Astrocyte of the spinal cord (primary cell): ENCODE results near the gene SLC4A1AP.

ENCODE experiments used
- DNase-seq: peaks from one replicate; pipeline ENCODE4 v3.0.0; 2011; ENCODE audit warnings: low read depth, low spot score
- H3K4me3 ChIP-seq: 2 replicates; pipeline ENCODE4 v1.5.1; 2011; ENCODE audit warnings: low read depth, mild to moderate bottlenecking, low read length, moderate library complexity
- CTCF ChIP-seq: IDR thresholded peaks from 2 replicates; pipeline ENCODE4 v1.5.1; 2012; ENCODE audit warnings: low read depth, mild to moderate bottlenecking, low read length, inconsistent platforms
- in situ Hi-C: cut with HindIII; loops from 2 replicates; pipeline ENCODE4 v1.10.0; 2017; ENCODE audit warnings: low sequenced_read_pairs

SLC4A1AP gene

GRCh38 chr2:27685577-27685976, 21.9 kb downstream of the SLC4A1AP start:
- H3K4me3 ChIP-seq = no peak overlapping the region
- in situ Hi-C loops = no loop called here
- no peak for DNase-seq
- TF ChIP-seq CTCF = no peak

GRCh38 chr2:27687232-27687631, 23.5 kb downstream of the SLC4A1AP start:
- no peak for DNase-seq
- in situ Hi-C loops = no loop called here
- H3K4me3 ChIP-seq = no peak overlapping the region
- TF ChIP-seq CTCF = no peak

- in situ Hi-C loops = no loop called here
- DNase-seq = no peak
- no peak overlapping the region for H3K4me3 ChIP-seq
- no peak for TF ChIP-seq CTCF
Observed at GRCh38 chr2:27689424-27689823, 25.7 kb downstream of the SLC4A1AP start.

- no peak for DNase-seq
- H3K4me3 ChIP-seq = no peak overlapping the region
- in situ Hi-C loops = no loop called here
- no peak for TF ChIP-seq CTCF
Observed at GRCh38 chr2:27690052-27690451, 26.4 kb downstream of the SLC4A1AP start.

GRCh38 chr2:27697660-27698059, 34.0 kb downstream of the SLC4A1AP start:
- H3K4me3 ChIP-seq = no peak overlapping the region
- in situ Hi-C loops = no loop called here
- no peak for DNase-seq
- no peak for TF ChIP-seq CTCF

- in situ Hi-C loops = no loop called here
- no peak for TF ChIP-seq CTCF
- DNase-seq = peak; percentile 49
- H3K4me3 ChIP-seq = no peak overlapping the region
Observed at GRCh38 chr2:27701676-27702075, 38.0 kb downstream of the SLC4A1AP start.

- no peak for TF ChIP-seq CTCF
- DNase-seq = no peak
- H3K4me3 ChIP-seq = no peak overlapping the region
- in situ Hi-C loops = no loop called here
Observed at GRCh38 chr2:27702302-27702701, 38.6 kb downstream of the SLC4A1AP start.
